NCI-H510A treated with DMSO at 0.1 percent for 48 hours (cell line): ENCODE results near the gene TBL1XR1.
A peak's percentile ranks its signal among the peaks of the same experiment; 100 is the strongest.
"Not testable (repeated sequence)": the region's sequence is repeated elsewhere in the genome, so short reads cannot be mapped to it uniquely, and the experiment has no call there.

ENCODE experiments used
- DNase-seq: peaks from one replicate; lab custom pipeline; 2025; lab: John Stamatoyannopoulos, UW

The TBL1XR1 gene

GRCh38 chr3:177208223-177208622, 10.9 kb upstream of the TBL1XR1 start:
- no peak for DNase-seq

GRCh38 chr3:177206936-177207335, 9.7 kb upstream of the TBL1XR1 start:
- DNase-seq = no peak

GRCh38 chr3:177203689-177204395, 6.6 kb upstream of the TBL1XR1 start:
- no peak for DNase-seq

- not testable (repeated sequence) for DNase-seq
These were observed 5.7 kb upstream of the TBL1XR1 start for GRCh38 chr3:177203016-177203415.

- DNase-seq = no peak
These were observed 4.6 kb upstream of the TBL1XR1 start for GRCh38 chr3:177201700-177202397.

- no peak for DNase-seq
These were observed 2.0 kb upstream of the TBL1XR1 start for GRCh38 chr3:177199206-177199760.

GRCh38 chr3:177197727-177198460, 612 bp upstream of the TBL1XR1 start:
- DNase-seq = no peak

GRCh38 chr3:177196456-177197040, 734 bp downstream of the TBL1XR1 start:
- no peak for DNase-seq

GRCh38 chr3:177196008-177196455, 1.2 kb downstream of the TBL1XR1 start:
- no peak for DNase-seq

- peak; percentile 54 for DNase-seq
These were observed 1.9 kb downstream of the TBL1XR1 start for GRCh38 chr3:177195242-177195991.

GRCh38 chr3:177194299-177194698, 3.0 kb downstream of the TBL1XR1 start:
- DNase-seq = no peak

GRCh38 chr3:177193688-177194268, 3.5 kb downstream of the TBL1XR1 start:
- no peak for DNase-seq

GRCh38 chr3:177193275-177193674, 4.0 kb downstream of the TBL1XR1 start:
- DNase-seq = not testable (repeated sequence)

GRCh38 chr3:177190756-177191681, 6.3 kb downstream of the TBL1XR1 start:
- DNase-seq = no peak

- DNase-seq = not testable (repeated sequence)
These were observed 7.1 kb downstream of the TBL1XR1 start for GRCh38 chr3:177190184-177190583.

- not testable (repeated sequence) for DNase-seq
These were observed 9.0 kb downstream of the TBL1XR1 start for GRCh38 chr3:177188325-177188724.

GRCh38 chr3:177186306-177186705, 11.0 kb downstream of the TBL1XR1 start:
- DNase-seq = no peak

GRCh38 chr3:177185035-177185574, 12.2 kb downstream of the TBL1XR1 start:
- no peak for DNase-seq

GRCh38 chr3:177184602-177185001, 12.7 kb downstream of the TBL1XR1 start:
- DNase-seq = not testable (repeated sequence)

- no peak for DNase-seq
These were observed 14.9 kb downstream of the TBL1XR1 start for GRCh38 chr3:177182352-177182751.
